Keratinocyte (primary cell): Measurements from ENCODE around the gene GPR15LG.

Source experiments
- CTCF ChIP-seq, 3 experiments: IDR thresholded peaks in 1 of 3; conservative IDR thresholded peaks in 1 of 3; optimal IDR thresholded peaks in 1 of 3; 2 replicates in 2 of 3; 3 replicates in 1 of 3; pipeline versions ENCODE3 to v1.5.1; 2011; ENCODE audit warnings: low read length in 3 of 3, mild to moderate bottlenecking in 3 of 3, moderate library complexity in 2 of 3, control low read depth in 1 of 3, inconsistent platforms in 1 of 3; ENCODE audit not compliant: insufficient read depth in 2 of 3; ENCODE audit errors: extremely low read depth in 1 of 3
- EZH2 ChIP-seq: IDR thresholded peaks from one replicate; pipeline ENCODE4 v1.6.1; 2012; ENCODE audit warnings: inconsistent platforms, mild to moderate bottlenecking, low read length, moderate library complexity

GRCh38 chr10:84230359-84230758 lies 56.8 kb downstream of the GPR15LG start:
- TF ChIP-seq CTCF (optimal IDR thresholded peaks at IDR 0.05 in 1 of 3, IDR thresholded peaks at IDR 0.05 in 1 of 3, conservative IDR thresholded peaks at IDR 0.05 in 1 of 3; ENCODE audit: extremely low read depth in 1 of 3, insufficient read depth in 2 of 3, low read length in 3 of 3) (no peak), EZH2 (no peak)
